Tongue (tissue), 2 donors: ENCODE measurements around the gene CSTB. TPM values are rescaled to one million over a fixed set of nuclear protein-coding genes. Genes with fewer than 3 reads are reported as not detected.

Experiments used
- DNase-seq: peaks from one replicate; pipeline ENCODE4 v3.0.0-alpha.2; 2015
- total RNA-seq: library from RNA; depleted of rRNA; stranded (reverse); fragments of >200 nt; gene quantifications from one replicate; pipeline ENCODE4 v1.2.3, GENCODE V29; 2014

Gene CSTB
- total RNA-seq, 1 donor from 2014 or later: 14.8 TPM

- no peak for DNase-seq
Observed at GRCh38 chr21:43749651-43750262, 26.4 kb downstream of the CSTB start.

- DNase-seq: no peak
Observed at GRCh38 chr21:43748622-43749021, 27.5 kb downstream of the CSTB start.

- no peak for DNase-seq
Observed at GRCh38 chr21:43745772-43746517, 30.2 kb downstream of the CSTB start.

GRCh38 chr21:43744725-43745124 lies 31.4 kb downstream of the CSTB start:
- DNase-seq: no peak

DNA sequence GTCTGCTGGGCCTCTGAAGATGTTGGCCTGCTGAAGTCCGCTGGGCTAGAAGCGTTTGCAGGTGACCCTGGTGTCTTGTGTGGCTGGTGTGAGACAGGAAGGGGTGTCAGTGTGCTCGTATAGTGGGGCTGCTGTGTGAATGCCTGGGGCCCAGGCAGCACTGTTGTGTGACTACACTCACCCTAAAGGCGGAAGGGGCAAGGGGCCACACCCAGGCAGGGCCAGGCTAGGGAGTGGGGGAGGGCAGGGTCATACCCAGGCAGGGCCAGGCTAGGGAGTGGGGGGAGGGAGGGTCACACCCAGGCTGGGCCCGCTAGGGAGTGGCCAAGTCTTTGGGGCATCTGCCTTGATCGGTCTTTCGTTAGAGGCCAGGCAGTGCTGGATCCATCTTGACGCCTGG lies 32.2 kb downstream of the CSTB start:
- no peak for DNase-seq

- DNase-seq: no peak
Observed at GRCh38 chr21:43741423-43742096, 34.5 kb downstream of the CSTB start.

DNA sequence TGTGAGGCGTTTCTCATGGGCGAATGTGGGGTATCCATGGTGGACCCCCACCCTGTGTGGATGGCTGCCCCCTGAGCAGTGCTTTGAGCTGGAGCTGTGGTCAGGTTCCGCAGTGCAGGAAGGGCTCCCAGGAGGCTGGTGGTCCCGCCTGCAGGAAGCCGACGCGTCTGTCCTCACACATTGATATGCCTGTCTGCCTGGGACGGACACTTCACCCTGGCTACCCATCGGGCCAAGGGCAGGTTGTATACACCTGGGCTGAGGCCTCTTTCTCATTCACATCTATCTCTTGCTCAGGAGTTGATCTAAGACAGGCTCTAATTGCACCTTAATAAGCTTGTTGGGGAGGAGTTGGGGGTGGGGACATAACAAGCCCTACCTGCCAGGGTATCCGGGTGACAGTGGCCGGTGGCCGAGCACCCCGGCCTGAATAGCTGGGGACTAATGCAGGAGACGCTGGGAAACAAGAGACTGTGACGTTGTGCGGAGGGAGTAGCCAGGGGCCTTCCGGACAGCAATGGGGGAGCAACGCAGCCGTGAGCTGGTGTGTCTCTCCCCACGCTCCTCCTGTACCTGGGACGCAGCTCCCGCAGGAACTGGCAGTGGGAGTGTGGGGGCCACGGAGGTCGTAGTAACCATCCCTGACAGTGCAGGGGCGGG lies 35.5 kb downstream of the CSTB start:
- peak; percentile 36 for DNase-seq

DNA sequence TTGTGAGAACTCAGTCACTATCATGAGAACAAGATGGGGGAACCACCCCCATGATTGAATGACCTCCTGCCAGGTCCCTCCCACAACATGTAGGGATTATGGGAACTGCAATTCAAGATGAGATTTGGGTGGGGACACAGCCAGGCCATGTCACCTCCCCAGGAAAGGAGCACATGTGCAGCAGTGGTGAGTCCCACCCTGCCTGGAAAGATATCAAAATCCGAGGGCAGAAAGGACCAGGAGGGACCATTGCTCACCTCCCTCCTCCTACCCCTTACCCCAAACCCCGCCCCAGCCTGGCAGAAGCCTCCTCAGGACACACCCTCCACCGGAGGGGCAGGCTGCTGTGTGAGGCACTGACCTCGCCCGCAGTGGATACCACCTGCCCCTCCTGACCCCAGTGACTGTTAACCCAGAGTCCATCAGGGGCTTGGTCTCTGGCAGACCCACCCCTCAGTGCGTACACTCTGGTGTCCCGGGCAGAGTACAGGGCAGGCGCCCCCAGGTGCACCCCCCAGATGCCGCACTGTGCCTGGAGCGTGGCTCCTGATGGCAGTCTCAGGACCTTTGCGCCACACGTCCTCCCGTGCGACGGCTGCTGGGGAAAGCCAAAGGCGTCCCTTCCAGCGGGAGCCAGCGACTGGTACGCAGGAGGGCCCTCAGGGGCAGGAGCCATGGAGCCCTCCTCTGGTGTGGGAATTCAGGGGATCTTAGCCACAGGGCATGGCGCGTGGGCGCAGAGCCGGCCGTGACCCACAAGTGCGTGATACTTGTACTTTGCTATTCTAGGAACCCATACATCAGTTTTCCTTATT lies 36.3 kb downstream of the CSTB start:
- no peak for DNase-seq

- DNase-seq: no peak
Observed at GRCh38 chr21:43737158-43737950, 38.8 kb downstream of the CSTB start.

- no peak for DNase-seq
Observed at GRCh38 chr21:43736224-43736883, 39.8 kb downstream of the CSTB start.

- DNase-seq: no peak
Observed at GRCh38 chr21:43735236-43736091, 40.6 kb downstream of the CSTB start.

DNA sequence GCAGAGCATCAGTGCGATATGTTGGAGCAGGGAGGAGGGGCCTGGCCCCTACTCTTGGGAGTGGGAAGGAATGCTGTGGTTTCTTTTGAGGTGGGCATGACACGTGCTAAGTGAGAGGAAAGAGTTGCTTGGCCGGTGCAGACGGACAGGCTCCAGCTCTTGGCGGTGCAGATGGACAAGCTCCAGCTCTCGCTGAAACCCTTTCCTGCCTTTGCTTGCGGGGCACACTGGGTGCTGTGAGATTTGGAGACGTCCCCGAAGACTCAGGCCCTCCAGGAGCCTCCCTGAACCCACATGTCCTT lies 41.2 kb downstream of the CSTB start:
- DNase-seq: peak; percentile 59

GRCh38 chr21:43734131-43734927 lies 41.8 kb downstream of the CSTB start:
- DNase-seq: no peak

- peak; percentile 52 for DNase-seq
Observed at GRCh38 chr21:43733529-43734071, 42.5 kb downstream of the CSTB start.

- no peak for DNase-seq
Observed at GRCh38 chr21:43733060-43733459, 43.0 kb downstream of the CSTB start.

GRCh38 chr21:43731891-43732711 lies 44.0 kb downstream of the CSTB start:
- peak; percentile 66 for DNase-seq

GRCh38 chr21:43731476-43731875 lies 44.6 kb downstream of the CSTB start:
- no peak for DNase-seq
